Hepatocyte (in vitro differentiated cells): ENCODE results near the gene OLFM1.

Source experiments
- CTCF ChIP-seq: fragments of 200-600 bp; sonication (generic); IDR thresholded peaks from 2 replicates; pipeline ENCODE4 v1.5.1; 2016; ENCODE audit warnings: antibody characterized with exemption, mild to moderate bottlenecking; ENCODE audit not compliant: poor library complexity
- EZH2 ChIP-seq: fragments of 200-600 bp; sonication (generic); IDR thresholded peaks from 2 replicates; pipeline ENCODE4 v1.6.1; 2016; ENCODE audit warnings: antibody characterized with exemption, mild to moderate bottlenecking, borderline replicate concordance
- EZH2phosphoT487 ChIP-seq: fragments of 200-600 bp; sonication (generic); IDR thresholded peaks from one replicate; pipeline ENCODE4 v1.6.1; 2018; ENCODE audit warnings: antibody characterized with exemption, mild to moderate bottlenecking, low read depth, moderate library complexity; ENCODE audit not compliant: unreplicated experiment, severe bottlenecking

GRCh38 chr9:135147938-135148337, 60.5 kb downstream of the OLFM1 start:
- no peak for TF ChIP-seq CTCF
- TF ChIP-seq EZH2: no peak
- TF ChIP-seq EZH2phosphoT487: no peak
